GM11168 (cell line): ENCODE data around the gene PRTFDC1.

Source experiments
- in situ Hi-C: fragments of 300-500 bp; cut with MboI; formaldehyde crosslinking; loops from one replicate; pipeline ENCODE4 v1.12.0; 2022; ENCODE audit warnings: low sequenced_read_pairs; ENCODE audit not compliant: unreplicated experiment

The PRTFDC1 gene

DNA sequence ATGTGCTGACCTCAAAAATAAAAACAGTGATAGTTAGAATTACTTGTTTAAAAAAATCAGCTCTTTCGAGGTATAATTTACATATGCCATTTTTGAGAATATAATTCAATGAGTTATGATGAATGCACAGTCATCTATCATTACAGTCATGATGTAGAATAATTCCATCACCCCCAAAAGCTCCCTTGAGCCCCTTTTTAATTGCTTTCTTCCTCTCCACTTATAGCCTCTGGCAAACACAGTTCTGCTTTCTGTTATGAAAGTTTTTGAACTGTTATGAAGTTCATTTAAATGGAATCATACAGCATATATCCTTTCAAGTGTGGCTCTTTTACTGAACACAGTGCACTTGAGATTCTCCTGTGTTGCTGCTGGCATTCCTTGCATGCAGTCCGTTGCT is 41.4 kb downstream of the PRTFDC1 start:
- in situ Hi-C loops = no loop called here

DNA sequence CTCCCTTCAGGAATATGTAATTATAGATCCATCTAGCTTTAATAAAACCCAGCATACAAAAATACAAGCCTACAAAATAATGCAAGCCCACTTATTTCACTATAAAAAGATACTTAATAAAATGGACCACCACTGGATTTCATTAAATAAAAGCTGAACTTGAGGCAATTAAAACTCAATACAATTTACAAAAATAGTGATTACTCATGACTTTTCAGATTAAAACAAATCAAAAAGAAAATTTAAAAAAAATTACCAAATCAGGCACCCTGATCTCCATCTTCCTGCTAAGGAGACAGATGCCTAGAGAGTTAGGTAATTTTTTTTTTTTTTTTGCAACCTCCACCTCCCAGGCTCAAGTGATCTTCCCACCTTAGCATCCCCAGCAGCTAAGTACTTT is 41.8 kb downstream of the PRTFDC1 start:
- in situ Hi-C loops = no loop called here

DNA sequence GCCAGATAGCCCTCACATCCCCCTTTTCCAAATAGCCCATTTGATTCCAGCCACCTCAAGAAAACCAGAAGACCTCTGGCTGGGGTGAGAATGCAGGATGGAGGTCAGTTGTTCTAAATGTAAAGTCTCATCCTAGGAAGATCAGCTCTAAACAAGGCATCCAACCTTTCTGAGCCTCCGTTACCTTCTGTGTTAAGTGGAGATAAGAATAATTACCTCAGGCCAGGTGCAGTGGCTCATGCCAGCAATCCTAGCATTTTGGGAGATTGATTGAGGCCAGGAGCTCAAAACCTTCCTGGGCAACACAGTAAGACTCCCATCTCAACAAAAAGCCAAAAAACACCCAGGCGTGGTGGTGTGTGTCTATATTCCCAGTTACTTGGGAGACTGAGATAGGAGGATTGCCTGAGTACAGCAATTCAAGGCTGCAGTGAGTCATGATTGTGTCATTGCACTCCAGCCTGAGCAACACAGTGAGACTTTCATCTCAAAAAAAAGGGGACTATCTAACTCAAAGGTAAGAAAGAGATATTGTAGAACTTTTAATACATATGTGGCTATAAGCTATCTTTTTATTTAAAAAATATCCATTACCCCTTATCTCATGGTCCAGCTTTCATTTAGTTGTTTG is 43.5 kb downstream of the PRTFDC1 start:
- in situ Hi-C loops = no loop called here

DNA sequence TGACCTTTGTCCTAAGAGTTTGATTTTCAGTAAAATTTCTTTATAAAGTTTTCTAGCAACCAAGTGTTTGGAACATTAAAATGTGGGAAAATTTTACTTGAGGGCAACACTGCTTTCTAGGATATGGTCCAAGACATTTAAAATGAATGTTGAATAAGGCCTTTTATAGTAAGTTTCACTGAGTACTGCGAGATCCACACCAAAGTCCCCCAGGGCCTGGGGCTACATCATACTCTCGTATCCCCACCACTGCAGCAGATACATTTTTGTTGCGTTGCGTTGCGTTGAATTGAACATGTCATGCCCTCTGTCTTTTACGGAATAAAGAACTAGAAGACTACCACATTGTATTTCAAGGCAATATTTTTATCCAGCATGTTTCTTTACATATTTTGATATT is 44.5 kb downstream of the PRTFDC1 start:
- in situ Hi-C loops = no loop called here

DNA sequence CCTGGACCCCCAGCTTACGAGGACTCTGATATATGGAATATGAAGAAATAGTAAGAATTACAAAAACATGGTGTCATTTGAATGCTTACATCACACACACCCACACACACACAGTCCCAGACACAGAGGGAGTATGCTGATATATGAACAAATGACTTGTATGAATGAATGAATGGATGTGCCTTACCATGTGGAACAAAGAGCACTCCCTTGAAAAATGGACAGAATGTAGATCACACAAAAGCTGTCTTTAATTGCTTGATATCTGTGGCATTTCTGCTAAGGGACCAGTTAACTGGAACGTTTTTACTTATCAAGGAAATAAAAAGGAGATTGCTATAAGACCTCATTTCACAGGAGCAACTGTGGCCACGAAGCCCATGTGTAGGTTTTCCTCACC is 46.0 kb downstream of the PRTFDC1 start:
- in situ Hi-C loops = no loop called here

DNA sequence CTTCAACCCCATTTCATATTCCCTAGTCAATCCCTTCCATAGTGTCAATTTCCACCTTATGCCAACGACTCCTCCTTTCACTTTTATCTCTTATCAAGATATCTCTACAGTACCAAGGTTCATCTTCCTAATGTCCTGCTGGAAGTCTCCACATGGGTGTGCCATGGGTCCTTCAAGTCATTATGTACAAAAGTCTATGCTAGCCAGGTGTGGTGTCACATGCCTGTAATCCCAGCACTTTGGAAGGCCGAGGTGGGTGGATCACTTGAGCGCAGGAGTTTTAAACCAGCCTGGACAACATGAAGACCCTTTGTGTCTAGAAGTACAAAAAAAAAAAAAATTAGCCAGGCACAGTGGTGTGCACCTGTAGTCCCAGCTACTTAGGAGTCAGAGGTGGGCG is 47.6 kb downstream of the PRTFDC1 start:
- in situ Hi-C loops = no loop called here

DNA sequence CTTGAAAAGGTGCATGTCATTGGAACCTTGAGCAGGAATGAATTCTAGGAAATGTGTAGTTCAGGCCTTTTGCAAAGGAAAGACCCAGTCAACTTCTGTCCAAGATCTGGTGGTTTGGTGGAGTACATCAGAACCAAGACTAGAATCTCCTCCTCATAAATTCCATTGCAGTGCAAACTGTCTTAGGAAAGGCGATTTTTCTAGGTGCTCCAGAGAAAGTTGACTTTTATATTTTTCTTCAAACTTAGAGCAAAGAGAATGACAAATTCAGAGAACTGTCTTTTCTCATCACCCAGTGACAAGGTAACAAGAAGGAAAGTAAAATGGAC is 50.0 kb downstream of the PRTFDC1 start:
- in situ Hi-C loops = no loop called here

DNA sequence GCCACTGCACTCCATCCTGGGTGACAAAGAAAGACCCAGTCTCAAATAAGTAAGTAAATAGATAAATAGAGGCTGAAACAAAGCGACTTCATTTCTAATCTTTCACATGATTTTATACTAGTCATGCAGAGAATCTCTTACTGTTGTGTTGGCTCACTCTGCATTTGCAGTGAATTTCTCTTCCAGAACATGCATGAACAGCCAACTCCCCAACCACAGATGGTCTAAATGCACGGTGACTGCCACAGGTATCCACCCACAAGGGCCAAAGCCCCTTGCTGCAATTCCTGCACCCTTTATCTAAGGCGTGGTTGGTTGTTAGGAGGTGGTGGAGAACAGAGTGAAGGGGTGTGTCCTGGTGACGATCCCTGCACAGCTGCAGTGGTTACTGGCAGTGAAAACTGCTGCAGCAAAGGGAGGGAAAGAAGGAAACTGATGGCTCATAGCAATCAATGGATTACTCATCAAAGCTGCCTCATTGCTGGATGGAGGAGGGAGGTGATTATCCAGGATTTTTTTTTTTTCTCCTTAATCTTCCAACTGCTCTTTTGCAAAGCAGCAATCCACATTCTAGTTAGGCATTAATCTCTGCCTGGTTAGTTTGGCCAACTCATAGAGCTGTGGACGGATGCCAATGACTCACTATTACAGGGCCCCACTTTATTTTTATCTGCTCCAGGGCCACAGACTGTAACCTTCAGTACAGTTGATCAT is 50.6 kb downstream of the PRTFDC1 start:
- in situ Hi-C loops = no loop called here

DNA sequence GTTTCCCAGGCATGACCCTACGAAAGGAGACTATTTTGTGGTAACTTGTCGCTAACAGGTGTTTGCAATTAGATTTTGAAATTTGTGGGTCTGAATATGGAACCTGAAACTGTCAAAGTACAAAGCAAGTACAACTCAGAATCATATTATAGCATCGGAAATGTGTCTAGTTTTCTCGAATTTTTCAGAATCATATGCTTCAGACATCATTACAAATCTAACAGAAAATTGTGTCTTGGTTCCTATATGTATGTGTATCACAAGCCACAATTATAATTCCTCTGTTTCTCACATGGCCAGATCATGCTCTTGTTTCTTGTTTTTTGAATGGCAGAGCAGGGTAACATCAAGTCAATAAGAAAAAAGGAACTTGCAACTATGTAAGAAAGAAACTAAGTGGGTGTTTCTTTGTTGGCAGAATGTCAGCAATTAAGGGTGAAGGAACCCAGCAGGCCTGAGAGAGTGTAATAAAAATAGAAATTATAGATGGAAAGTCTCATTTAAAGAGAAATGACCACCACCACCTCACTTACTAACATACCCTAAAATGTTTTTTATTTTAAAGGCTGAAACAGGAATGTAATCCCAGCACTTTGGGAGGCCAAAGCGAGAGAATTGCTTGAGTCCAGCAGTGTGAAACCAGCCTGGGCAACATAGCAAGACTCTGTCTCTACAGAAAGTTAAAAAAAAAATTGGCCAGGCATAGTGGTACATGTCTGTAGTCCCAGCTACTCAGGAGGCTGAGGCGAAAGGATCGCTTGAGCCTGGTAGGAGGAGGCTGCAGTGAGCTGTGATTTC is 51.3 kb downstream of the PRTFDC1 start:
- in situ Hi-C loops = no loop called here

DNA sequence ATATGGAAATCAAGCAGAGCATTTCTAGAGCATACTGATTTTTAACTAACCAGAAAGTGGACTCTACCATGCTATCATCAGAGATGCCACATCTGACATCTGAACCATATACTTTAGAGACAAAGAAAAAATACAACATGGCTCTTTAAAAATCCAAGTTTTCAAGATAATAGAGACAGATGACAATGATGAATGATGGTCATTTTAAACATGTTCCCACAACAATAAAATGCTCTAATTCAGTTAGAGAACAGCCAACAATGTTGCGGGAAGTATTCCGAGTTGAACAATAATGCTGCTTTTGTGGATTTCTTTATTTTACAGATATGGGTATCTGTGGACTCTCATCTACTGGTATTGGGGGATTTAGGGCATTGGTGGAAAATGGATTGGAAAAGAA is 52.8 kb downstream of the PRTFDC1 start:
- in situ Hi-C loops = no loop called here

DNA sequence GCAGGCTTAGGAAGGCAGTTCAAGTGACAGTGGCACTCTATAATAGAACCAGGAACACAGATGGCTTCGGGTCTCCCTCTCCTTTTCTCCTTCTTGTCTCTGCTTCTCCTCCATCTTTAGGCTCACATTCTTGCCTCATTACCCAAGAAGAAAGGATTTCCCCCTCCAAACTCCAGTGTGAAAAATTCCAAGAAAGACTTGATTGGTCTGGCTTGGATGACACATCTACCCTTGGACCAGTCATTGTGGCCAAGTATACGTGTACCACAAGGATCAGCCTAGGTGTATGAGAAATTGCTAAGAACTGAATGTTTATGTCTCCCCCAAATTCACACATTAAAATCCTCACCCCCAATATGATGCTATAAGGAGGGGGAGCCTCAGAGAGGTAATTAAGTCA is 53.9 kb downstream of the PRTFDC1 start:
- in situ Hi-C loops = no loop called here

DNA sequence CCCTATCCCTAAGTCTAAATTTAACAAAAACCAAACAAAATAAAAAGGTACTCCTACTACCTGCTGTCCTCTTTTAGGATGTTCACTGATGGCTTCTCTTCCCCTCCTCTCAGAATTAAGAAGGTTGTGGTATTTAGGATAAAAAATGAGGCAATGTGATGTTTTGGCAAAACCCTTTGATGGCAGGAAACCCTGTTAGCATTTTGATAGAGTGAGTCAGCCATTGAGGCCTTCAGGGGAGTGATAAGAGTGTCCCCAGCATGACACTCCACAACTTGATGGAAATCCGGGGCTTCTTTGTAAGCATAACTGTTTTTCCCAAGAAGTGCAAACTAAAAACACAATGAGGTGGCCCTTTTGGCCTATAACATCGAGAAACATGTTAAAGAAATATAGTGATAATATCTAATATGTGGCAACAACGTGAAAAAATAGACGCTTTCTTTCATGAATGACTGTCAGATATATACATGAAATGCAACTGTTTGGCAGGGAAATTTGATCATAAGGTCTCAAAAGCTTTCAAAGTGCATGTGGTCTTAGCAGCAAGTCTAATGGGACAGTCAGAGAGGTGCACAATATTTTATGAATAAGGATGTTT is 55.0 kb downstream of the PRTFDC1 start:
- in situ Hi-C loops = no loop called here

DNA sequence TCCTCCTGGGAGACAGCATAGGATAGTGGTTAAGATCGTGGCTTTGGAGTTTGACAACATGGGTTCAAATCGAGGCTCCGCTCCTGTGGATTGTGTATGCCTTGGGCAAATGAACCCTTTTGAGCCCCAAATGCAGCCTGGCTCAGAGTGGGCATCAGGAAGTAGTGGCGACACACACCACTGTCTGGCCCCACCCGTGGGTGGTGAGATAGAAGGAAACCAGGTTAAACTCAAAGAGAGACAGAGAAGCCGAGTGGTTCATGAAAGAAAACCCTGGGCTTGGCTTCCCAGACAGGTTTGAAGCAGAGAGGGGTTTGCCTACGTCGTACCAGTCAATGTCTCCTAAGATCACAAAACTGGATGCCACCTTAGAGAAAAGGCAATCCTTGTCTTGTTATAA is 57.7 kb downstream of the PRTFDC1 start:
- in situ Hi-C loops = no loop called here

DNA sequence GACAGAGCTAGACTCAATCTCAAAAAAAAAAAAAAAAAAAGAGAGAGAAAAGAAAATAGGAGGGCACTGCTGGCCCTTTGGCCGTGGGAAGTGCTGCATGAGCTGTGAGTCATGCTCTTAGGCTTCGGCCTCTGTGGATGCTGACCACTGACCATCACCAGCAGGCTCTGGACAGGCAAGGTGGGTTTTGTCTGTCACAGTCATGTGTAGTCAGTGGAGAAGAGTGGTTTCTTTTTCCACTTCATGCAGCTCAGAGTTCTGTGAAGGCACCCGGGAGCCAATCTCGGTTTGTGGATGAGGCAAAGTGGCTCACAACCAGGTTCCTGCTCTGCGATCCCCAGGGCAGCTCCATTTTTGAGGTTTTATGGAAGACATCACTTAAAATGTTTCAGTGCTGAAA is 58.1 kb downstream of the PRTFDC1 start:
- in situ Hi-C loops = no loop called here

DNA sequence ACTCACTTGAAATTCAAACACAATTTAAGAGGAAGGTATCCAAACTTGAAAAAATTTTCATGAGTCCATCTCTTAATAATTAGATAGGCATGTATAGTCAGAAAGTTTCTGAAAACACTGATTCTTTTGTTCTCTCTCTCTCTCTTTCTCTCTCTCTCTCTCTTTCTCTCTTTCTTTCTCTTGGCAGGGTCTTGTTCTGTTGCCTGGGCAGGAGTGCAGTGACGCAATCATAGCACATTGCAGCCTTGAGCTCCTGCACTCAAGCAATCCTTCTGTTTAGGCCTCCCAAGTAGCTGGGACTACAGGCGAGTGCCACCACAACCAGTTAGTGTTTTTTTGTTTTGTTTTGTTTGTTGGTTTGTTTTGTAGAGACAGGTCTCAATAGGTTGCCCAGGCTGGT is 59.3 kb downstream of the PRTFDC1 start:
- in situ Hi-C loops = no loop called here

DNA sequence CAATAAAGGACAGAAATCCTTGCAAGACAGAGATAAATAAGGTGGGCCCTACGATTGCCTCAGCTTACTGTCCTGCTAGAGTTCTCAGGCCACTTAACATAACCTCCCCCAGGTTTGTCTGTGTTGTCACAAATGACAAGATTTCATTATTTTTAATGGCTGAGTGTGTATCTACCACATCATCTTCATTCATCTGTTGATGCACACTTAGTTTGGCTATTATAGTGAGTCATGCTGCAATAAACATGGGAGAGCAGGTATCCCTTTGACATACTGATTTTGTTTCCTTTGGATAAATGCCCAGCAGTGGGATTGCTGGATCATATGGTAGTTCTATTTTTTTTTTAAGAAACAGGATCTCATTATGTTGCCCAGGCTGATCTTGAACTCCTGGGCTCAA is 60.6 kb downstream of the PRTFDC1 start:
- in situ Hi-C loops = no loop called here

DNA sequence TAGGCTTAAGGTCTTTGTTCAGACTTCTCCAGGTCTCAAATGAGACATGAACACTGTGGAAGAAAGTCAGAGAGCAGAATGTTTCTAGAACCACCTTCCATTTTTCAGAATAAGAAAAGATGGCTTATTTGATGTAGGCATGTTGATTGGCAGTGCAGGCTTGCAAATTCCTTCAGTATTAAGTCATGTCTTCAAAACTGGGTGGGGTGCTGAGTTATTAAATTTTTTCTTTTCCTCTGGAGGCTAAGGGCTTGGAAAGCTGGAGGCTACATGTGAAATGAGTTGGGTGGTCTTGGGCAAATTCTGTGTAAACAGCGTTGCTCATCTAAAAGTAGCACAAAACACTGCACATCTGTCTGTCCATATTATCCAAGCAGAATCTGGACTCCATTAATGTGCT is 62.8 kb downstream of the PRTFDC1 start:
- in situ Hi-C loops = no loop called here

DNA sequence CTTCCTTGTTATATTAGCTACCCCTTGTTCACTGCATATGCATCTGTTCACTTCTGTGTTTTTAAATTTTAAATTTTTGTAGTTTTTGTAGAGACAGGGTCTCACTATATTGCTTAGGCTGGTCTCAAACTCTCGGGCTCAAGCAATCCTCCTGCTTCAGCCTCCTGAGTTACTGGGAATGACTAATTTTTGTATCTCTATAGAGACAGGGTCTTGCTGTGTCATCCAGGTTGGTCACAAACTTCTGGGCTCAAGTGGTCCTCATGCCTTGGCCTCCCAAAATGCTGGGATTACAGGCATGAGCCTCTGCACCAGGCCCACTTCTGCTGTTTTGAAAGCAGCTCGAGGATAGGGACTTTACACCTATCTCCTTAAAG is 64.6 kb downstream of the PRTFDC1 start:
- in situ Hi-C loops = no loop called here

DNA sequence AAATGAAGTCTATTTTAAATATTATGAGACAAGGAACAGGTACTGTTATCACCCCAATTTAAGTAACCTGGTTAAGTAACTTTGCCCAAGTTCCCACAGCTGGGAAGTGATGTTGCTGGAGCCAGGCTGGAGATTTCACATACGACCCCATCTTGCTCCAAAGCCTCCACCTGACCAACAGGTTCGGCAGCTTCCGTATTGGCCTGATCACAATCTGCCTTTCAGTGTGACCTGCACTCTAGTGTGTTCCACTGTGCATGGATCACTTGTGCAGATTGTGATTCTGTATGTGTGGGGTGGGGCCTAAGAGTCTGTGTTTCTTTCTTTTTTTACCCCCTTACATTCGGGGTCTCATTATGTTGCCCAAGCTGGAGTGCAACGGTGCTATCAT is 66.1 kb downstream of the PRTFDC1 start:
- in situ Hi-C loops = no loop called here

DNA sequence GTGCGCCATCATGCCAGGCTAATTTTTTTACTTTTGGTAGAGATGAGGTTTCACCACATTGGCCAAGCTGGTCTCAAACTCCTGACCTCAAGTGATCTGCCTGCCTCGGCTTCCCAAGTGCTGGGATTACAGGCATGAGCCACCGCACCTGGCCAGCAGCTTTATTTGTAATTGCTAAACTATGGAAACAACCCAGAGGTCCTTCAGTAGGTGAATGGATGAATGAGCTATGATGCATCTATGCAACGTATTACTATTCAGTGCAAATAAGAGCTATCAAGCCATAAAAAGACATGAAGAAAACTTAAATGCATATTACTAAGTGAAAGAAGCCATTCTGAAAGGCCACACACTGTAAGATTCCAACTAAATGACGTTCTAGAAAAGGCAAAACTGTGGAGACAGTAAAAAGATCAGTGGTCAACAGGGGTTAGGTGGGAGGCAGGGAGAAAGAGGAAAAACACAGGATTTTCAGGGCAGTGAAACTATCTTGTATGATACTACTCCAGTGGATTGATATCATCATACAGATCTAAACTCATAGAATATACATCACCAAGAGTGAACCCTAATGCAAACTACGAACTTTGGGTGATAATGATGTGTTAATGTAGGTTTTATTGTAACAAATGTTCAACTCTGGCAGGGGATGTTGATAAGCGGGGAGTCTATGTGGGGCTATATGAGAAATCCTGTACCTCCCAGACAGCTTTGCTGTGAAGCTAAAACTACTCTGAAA is 66.7 kb downstream of the PRTFDC1 start:
- in situ Hi-C loops = no loop called here

DNA sequence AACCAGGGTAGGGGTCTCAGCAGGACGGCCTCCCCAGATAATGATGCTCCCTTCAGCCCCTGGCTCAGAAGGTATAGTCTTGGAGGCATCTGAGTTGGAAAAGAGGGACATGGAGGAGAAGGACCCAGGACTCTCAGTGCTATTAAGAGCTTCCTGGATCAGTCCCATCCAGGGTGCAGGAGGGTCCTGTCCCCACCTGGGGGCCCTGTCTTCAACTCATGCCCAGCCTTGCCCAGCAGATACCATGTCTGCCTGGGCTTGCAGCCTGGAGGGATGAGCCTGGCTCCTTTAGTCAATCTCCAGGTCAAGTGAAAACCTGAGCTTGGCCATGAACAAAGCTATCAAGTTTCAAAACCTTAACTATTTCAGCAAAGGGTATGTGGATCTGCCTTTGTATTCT is 67.6 kb downstream of the PRTFDC1 start:
- in situ Hi-C loops = no loop called here
